ENCODE results near the gene ATP1A4. TPM values are rescaled to one million over a fixed set of nuclear protein-coding genes. Genes with fewer than 3 reads are reported as not detected.
"Not testable (repeated sequence)": the region's sequence is repeated elsewhere in the genome, so short reads cannot be mapped to it uniquely, and the experiment has no call there.

ATP1A4 gene
- not detected for total RNA-seq

DNA sequence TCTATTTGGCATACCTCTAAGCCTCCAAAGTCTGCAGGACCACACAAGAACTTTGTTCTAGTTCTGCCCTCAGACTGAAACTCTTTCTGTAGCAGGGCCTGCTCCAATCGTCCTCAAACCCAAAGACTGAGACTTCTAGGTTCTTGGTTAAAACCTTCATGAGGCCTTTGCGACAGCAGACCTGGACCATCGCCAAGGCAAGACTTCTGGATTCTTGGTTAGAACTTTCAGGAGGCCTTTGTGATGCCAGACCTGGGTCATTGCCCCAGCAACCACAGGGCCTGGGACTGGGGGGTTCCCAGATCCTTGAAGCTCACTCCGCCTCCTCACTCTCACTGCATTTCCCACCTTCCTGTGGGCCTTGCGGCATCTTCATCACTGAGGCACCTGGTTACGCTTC is at the start of gene ATP1A4:
Gene ATP1A4 (plus strand): TSS at position 301 of the 400 bp plus-strand sequence. CDS start 438 bp downstream, outside the sequence.
- Mint-ChIP-seq H3K9me3 (no peaks in the 10 kb centered on the region), H3K27ac (no peak within 1 kb of the TSS)
- POLR2A ChIA-PET = no interaction called here

DNA sequence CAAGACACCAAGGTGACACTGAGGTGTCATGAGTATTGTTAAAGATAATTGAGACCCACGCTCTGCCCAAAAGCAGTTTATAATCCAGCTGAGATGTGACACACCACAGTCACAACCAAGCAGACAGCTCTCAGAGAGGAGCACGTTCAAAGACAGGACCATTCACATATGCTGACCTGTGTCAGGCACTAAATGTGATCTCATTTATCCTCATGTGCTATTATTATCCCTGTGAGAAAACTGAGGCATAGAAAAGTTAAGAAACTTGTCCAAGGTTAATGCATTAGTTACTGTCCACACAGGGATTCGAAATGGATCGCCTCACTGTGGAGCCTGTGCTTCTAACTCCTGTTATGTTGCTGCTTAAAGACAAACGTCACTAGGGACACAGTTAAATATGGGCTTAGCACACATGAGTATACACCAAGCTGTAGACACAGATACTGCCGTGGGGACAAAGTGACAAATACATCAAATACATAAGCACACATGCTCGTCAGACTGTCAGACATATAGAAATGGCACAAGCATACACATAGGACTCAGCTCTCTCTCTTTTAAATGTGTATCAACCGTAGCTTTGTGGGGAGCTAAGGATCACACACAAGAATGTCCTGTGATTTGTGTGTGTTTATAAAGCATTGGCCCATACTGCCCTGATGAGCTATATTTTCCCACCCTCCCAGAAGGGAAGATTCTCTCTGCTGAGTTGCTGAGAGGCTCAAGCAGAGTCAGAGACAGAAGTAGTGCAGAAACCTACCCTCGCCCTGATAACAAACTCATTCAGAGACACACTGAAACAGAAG is 49.5 kb upstream of the ATP1A4 start:
- Mint-ChIP-seq H3K36me3 (no peaks in the 10 kb centered on the region), H3K27me3 (peaks cover 3% of the 10 kb centered on the region), H3K4me3 (no peak overlapping the region), H3K27ac (peak overlapping the region; percentile 88), H3K9me3 (no peaks in the 10 kb centered on the region), H3K4me1 (peaks cover 30% of the 10 kb centered on the region)
- no peak for DNase-seq
- no peak for ATAC-seq (ENCODE audit: low read depth)
- POLR2A ChIA-PET = interaction anchor here (1.2 to 2.1 kb wide), 4 partner anchors 150 to 189 kb away, joined by 3 to 8 read pairs (median 6); partner anchors contain the start of gene DCAF8

More for the DNA sequence above, at the start of gene ATP1A4:
- DNase-seq = no peak
- Mint-ChIP-seq H3K4me1 (no peaks in the 10 kb centered on the region), H3K4me3 (no peak within 1 kb of the TSS), H3K27me3 (peaks cover 25% of the 10 kb centered on the region), H3K36me3 (no peaks in the 10 kb centered on the region)
- no peak for ATAC-seq (ENCODE audit: low read depth)

DNA sequence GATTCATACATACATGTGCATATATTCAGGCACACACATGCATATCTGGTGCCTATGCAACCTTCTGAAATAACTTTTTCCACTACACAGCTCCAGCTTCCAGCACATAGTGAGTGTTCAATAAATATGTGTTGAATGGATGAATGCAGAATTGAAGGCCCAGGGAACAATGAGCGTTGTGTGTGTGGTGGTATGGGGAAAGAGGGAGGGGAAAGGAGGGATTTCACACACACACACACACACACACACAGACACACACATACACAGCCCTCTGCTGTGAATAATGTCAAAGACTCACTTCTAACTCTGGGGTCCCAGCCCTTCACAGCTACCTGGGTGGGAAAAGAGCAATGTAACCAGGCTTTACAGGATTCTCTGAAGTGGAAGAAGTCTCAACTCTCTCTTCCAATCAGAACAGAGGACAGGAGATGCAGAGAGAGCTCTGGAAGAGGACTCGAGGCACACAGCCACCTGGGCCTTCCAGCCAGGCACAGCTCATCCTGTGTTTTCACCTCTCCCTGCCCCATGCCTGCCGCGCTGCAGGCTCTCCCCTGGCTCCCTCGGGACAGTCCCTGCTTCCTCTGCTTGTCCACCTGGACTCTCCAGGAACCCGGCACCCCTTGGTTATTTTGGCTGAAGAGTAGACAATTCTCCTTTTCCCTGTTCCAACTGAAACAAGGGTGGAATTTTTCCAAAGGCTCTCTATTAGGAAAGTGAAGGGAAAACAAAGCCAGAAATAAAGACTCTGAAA is 47.6 kb upstream of the ATP1A4 start:
- POLR2A ChIA-PET = no interaction called here
- ATAC-seq (ENCODE audit: low read depth) (no peak), DNase-seq (no peak)
- Mint-ChIP-seq H3K36me3 (no peaks in the 10 kb centered on the region), H3K4me3 (no peak overlapping the region), H3K4me1 (peaks cover 22% of the 10 kb centered on the region), H3K27ac (no peak overlapping the region), H3K9me3 (no peaks in the 10 kb centered on the region), H3K27me3 (peaks cover 3% of the 10 kb centered on the region)

DNA sequence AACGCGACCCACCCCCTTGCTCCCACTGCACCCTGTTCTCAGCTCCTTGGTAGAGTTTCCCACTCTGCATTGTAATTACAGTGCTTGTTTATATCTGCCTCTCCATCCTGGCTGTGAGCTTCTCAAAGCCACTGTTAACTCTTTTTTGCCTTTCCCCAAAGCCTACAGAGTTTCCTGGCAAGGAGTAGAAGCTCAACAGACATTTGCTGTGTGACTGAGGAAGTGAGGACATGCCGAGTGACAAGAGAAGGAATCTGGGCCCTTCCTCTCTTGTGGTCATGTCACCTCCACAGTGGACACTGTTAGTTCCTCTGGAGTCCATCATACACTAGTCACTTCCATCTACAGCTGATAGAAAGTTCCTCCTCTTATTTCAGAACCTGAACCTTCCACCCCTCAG is 46.9 kb upstream of the ATP1A4 start:
- peaks cover 19% of the 10 kb centered on the region for H3K4me1 Mint-ChIP-seq
- POLR2A ChIA-PET = no interaction called here
- H3K36me3 Mint-ChIP-seq = no peaks in the 10 kb centered on the region
- H3K27me3 Mint-ChIP-seq = peaks cover 5% of the 10 kb centered on the region
- H3K4me3 Mint-ChIP-seq = no peak overlapping the region
- H3K9me3 Mint-ChIP-seq = no peaks in the 10 kb centered on the region
- no peak for DNase-seq
- H3K27ac Mint-ChIP-seq = no peak overlapping the region
- ATAC-seq (ENCODE audit: low read depth) = no peak

DNA sequence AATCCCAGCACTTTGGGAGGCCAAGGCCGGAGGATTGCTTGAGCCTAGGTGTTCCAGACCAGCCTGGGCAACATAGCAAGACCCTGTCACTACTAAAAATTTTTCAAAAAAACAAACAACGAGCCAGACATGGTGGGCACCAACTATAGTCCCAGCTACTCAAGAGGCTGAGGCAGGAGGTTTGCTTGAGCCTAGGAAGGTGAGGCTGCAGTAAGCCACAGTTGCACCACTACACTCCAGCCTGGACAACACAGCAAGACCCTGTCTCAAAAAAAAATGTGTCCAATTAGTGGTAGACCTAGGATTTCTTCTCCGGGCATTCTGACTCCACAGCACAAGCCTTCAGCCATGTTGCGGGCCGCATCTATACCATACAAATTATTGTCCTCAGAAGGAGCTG is 46.2 kb upstream of the ATP1A4 start:
- Mint-ChIP-seq H3K36me3 (no peaks in the 10 kb centered on the region), H3K27me3 (peaks cover 5% of the 10 kb centered on the region), H3K27ac (no peak overlapping the region), H3K9me3 (no peaks in the 10 kb centered on the region), H3K4me1 (peaks cover 15% of the 10 kb centered on the region), H3K4me3 (no peak overlapping the region)
- no peak for ATAC-seq (ENCODE audit: low read depth)
- DNase-seq = no peak
- POLR2A ChIA-PET = interaction anchor here (0.6 kb wide), 1 partner anchor 194 kb away, joined by 3 read pairs; no protein-coding TSS in a partner anchor

DNA sequence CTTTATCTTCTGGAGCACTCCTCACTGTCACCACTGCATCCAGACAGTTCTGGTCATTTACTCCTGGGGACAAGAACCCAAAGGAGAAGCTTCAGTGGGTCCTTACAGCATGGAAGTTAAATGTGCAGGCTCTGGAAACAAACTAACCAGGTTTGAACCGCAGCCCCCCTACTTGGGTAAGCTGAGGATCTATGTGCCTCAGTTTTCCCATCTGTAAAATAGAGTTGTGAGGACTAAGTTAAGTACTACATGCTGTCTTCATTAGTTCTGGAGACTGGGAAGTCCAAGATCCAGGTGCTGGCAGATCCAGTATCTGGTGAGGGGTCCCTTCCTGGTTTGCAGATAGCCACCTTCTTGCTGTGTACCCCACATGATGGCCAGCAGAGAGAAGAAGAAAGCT is 43.9 kb upstream of the ATP1A4 start:
- Mint-ChIP-seq H3K27ac (no peak overlapping the region), H3K36me3 (no peaks in the 10 kb centered on the region), H3K27me3 (peaks cover 8% of the 10 kb centered on the region), H3K4me1 (peaks cover 5% of the 10 kb centered on the region), H3K4me3 (no peak overlapping the region), H3K9me3 (no peaks in the 10 kb centered on the region)
- POLR2A ChIA-PET = no interaction called here
- no peak for DNase-seq
- ATAC-seq (ENCODE audit: low read depth) = no peak

DNA sequence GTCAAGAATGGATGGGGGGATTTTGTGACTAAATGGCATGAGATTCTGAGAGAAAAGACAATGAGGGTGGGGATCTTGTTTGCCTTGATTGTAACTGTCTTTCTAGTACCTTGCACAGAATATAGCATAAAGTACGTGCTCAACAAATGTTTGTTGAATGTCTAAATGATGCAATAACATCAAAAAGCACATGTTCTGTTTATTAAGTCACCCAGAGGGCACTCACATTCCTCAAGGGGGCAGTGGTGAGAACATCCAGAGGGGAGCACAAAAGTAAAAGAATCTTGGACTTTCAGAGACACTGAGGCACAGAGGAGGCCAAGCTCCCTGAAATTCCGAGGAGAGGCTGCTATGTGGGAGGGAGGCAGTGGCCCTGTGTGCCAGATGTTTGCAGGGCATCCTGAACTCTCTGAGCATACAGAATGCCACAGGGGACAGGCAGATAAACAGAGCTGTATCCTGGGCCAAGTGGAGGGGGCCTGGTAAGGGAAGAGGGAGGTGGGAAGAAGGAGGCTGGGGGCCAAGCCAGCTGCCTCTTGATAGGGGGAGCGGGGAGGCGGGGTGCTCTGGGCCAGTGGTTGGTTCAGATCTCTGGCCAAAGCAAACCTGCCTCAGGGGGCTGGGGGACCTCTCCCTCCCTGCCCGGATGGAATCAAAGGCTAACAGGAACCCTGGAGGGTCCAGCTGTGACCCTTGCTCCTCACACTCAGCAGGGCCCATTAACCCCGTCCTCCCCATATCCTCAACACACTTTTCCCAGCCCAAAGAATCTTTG is 42.3 kb upstream of the ATP1A4 start:
- Mint-ChIP-seq H3K27me3 (peaks cover 10% of the 10 kb centered on the region), H3K36me3 (no peaks in the 10 kb centered on the region), H3K9me3 (no peaks in the 10 kb centered on the region), H3K4me1 (peaks cover 2% of the 10 kb centered on the region), H3K4me3 (no peak overlapping the region), H3K27ac (peak overlapping the region; percentile 49)
- POLR2A ChIA-PET = no interaction called here
- DNase-seq (no peak), ATAC-seq (ENCODE audit: low read depth) (peak; percentile 58)

DNA sequence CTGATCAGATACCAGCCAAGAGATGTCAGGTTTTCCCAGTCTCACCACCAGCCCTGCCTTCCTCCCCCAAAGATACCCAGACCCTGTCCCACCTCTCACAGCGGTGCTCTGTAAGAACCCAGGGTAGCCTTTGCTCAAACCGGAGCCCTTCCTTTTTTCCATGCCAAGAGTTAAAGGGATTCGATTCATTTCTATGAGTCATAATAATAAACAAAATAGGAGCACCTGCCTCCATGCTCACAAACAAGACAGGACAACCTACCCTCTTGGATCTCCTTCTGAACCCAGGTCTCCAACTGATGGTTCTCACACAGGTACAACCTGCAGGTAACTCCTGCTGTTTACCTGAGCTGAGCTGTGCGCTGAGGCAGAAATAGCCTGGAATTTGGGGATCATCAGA is 41.7 kb upstream of the ATP1A4 start:
- H3K9me3 Mint-ChIP-seq = no peaks in the 10 kb centered on the region
- no peak overlapping the region for H3K27ac Mint-ChIP-seq
- POLR2A ChIA-PET = no interaction called here

DNA sequence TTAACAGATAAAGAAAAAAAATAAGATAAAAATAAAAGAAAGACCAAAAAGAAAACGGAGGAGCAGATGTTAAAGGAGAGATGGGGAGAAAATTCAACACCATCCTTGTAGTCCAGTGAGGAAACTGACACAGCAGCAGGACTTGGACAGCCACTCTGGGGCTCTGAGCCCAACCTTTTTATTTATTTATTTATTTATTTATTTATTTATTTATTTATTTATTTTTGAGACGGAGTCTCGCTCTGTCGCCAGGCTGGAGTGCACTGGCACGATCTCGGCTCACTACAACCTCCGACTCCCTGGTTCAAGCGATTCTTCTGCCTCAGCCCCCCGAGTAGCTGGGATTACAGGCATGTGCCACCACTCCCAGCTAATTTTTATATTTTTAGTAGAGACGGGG is 39.9 kb upstream of the ATP1A4 start:
- POLR2A ChIA-PET; H3K4me3 Mint-ChIP-seq; DNase-seq; H3K4me1 Mint-ChIP-seq; H3K27ac Mint-ChIP-seq; H3K36me3 Mint-ChIP-seq; ATAC-seq (ENCODE audit: low read depth); H3K9me3 Mint-ChIP-seq: not testable (repeated sequence)
- peaks cover 14% of the 10 kb centered on the region for H3K27me3 Mint-ChIP-seq

More for the DNA sequence above, 41.7 kb upstream of the ATP1A4 start:
- peaks cover 10% of the 10 kb centered on the region for H3K27me3 Mint-ChIP-seq
- ATAC-seq (ENCODE audit: low read depth) (no peak), DNase-seq (no peak)
- no peak overlapping the region for H3K4me3 Mint-ChIP-seq
- H3K36me3 Mint-ChIP-seq = no peaks in the 10 kb centered on the region
- peaks cover 2% of the 10 kb centered on the region for H3K4me1 Mint-ChIP-seq

DNA sequence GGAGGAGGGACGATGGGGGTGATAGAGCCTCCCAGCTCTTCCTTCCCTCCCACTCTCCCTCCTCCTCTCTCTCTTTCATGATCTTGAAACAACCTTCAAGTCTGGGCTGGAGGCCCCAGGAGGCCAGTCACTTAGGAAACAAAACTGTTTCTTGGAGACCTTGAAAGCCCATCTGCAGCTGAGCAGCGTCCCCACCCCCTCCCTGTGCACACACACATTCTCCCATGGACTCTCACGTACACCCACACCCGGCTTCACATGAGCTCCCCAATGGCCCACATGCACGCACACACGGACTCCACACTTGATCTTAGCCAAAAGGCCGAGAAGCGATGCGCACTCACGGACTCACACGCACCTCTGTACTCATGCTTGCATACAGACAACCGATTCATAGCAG is 39.0 kb upstream of the ATP1A4 start:
- POLR2A ChIA-PET = no interaction called here
- Mint-ChIP-seq H3K27ac (no peak overlapping the region), H3K36me3 (no peaks in the 10 kb centered on the region), H3K4me3 (no peak overlapping the region), H3K9me3 (no peaks in the 10 kb centered on the region), H3K27me3 (peaks cover 13% of the 10 kb centered on the region), H3K4me1 (peaks cover 2% of the 10 kb centered on the region)
- ATAC-seq (ENCODE audit: low read depth) (no peak), DNase-seq (no peak)

DNA sequence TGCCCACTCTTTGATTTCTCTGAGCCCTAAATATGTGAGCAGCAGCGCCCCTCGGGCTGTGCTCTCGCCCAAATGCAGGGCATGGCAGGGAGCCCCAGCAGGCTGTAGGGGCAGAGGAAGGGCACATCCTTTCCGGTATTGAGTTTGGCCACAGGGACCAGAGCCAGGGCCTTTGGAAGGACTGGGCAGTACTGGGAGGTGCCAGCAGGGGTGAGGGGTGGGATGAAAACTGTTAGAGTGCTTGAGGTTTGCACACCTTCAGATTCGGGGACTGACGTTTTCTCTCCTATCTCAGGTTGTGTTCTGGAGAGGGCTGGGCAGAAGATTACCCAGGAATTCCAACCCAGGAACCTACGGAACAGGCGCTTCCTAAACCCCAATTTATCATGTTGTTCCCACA is 38.0 kb upstream of the ATP1A4 start:
- Mint-ChIP-seq H3K27me3 (peaks cover 16% of the 10 kb centered on the region), H3K4me3 (no peak overlapping the region), H3K27ac (no peak overlapping the region), H3K36me3 (no peaks in the 10 kb centered on the region), H3K4me1 (peaks cover 2% of the 10 kb centered on the region), H3K9me3 (no peaks in the 10 kb centered on the region)
- no peak for DNase-seq
- POLR2A ChIA-PET = no interaction called here
- ATAC-seq (ENCODE audit: low read depth) = no peak

DNA sequence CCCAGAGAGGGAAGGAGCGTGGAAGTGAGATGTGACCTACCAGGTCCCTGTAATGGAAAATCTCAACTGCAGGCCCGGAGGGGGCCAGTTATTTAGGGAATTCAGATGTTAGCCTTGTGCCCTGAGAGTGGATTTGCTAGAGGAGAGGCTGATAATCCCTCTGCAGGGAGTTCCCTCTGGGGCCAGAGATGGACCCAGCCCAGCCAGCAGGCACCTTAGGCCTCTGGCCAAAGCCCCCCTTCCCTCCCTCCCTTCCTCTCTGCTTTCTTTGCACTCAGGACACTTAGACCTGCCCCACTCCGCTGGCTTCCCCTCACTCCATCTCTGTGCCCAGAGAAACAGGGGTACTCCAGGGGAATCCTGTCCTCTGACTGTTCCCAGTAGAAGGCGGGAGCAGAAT is 37.3 kb upstream of the ATP1A4 start:
- H3K9me3 Mint-ChIP-seq = no peaks in the 10 kb centered on the region
- POLR2A ChIA-PET = no interaction called here
- ATAC-seq (ENCODE audit: low read depth) = no peak
- no peaks in the 10 kb centered on the region for H3K4me1 Mint-ChIP-seq
- H3K27me3 Mint-ChIP-seq = peaks cover 19% of the 10 kb centered on the region
- H3K36me3 Mint-ChIP-seq = no peaks in the 10 kb centered on the region
- H3K27ac Mint-ChIP-seq = no peak overlapping the region
- H3K4me3 Mint-ChIP-seq = no peak overlapping the region
- no peak for DNase-seq

DNA sequence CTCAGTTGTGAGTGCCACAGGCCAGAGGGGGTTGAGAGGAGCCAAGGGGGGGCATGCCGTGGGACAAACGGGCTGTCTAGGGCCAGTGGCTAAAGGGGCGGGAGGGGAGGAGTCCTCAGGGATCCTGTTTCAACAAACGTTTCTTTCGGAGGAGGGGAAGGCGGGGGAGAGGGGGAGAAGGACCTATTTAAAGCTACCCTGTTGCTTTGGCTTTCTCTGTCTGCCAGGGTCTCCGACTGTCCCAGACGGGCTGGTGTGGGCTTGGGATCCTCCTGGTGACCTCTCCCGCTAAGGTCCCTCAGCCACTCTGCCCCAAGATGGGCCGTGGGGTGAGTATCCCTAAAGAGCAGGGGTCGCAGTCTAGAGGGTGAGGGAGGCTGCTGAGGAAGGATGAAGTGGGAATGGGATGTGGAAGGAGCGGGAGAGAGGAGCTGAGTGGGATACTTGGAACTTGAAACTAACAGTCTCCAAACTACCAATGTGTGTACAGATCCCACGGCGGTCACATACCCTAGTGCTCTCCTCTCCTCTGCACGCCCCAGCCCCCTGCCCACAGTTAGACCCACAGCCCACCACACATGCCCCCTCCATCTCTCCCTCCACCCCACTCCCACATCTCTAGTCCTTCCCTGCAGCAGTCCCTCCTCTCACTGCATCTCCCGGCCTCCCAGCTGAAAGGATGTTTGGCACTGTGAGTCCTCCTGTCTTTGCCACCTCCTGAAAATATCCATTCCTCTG is 35.7 kb upstream of the ATP1A4 start, which contains the start of gene ATP1A2:
Gene ATP1A2 (plus strand): TSS at position 215 of the 738 bp plus-strand sequence. CDS start 103 bp downstream, at position 318.
- DNase-seq (no peak), ATAC-seq (ENCODE audit: low read depth) (no peak)
- Mint-ChIP-seq H3K4me3 (no peak within 1 kb of the TSS), H3K9me3 (no peaks in the 10 kb centered on the region), H3K27me3 (peaks cover 17% of the 10 kb centered on the region), H3K27ac (no peak within 1 kb of the TSS), H3K4me1 (no peaks in the 10 kb centered on the region), H3K36me3 (no peaks in the 10 kb centered on the region)
- POLR2A ChIA-PET = no interaction called here
